ENCODE data around the gene ETV6. TPM values are rescaled to one million over a fixed set of nuclear protein-coding genes. Genes with fewer than 3 reads are reported as not detected.

ETV6 gene
- total RNA-seq, 4 donors from 2014 or later, result 17.7 to 27.1 (median 25.0) TPM

DNA sequence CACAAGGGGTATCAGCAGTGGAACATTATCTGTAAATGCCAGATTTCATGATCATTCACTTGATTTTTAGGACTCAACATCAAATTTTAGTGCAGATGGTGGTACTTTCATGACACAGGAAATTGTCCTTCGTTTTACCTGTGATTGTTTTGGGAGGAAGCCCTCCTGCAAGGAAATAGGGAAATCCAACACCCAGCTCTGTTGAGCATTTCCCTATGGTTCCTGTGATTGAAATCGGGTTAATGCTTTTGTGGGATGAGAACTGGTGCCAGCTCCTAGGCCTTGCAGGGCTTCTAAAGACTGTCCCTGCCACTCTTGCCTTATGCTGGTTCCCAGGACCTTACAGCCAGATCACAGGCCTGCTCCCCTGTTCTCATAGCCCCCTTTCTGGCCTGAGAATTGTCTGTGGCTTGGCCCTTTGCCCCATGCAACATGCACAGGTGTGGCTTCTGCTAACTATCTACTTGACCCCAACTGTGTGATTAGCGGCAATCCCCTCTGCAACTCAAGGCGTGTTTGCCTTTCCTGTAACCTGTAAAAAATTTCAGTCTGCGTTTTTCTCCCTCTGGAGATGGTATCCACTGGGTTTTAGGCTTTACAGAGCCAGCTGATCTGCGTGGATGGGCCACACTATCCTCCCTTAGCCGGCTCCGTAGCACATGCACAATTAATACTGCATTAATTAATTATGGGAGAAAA is 112.5 kb downstream of the ETV6 start:
- intact Hi-C loops (cut with DNase I; ENCODE audit: low total_unique reads), result no loop called here
- DNase-seq (ENCODE audit: low spot score in 2 of 2), result no peak
- TF ChIP-seq, protein P1, sequence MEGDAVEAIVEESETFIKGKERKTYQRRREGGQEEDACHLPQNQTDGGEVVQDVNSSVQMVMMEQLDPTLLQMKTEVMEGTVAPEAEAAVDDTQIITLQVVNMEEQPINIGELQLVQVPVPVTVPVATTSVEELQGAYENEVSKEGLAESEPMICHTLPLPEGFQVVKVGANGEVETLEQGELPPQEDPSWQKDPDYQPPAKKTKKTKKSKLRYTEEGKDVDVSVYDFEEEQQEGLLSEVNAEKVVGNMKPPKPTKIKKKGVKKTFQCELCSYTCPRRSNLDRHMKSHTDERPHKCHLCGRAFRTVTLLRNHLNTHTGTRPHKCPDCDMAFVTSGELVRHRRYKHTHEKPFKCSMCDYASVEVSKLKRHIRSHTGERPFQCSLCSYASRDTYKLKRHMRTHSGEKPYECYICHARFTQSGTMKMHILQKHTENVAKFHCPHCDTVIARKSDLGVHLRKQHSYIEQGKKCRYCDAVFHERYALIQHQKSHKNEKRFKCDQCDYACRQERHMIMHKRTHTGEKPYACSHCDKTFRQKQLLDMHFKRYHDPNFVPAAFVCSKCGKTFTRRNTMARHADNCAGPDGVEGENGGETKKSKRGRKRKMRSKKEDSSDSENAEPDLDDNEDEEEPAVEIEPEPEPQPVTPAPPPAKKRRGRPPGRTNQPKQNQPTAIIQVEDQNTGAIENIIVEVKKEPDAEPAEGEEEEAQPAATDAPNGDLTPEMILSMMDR (IDR thresholded peaks at IDR 0.05), result no peak
- no peak for TF ChIP-seq POLR2A (IDR thresholded peaks at IDR 0.05)
- H3K4me3 ChIP-seq (ENCODE audit: low read depth, poor library complexity, severe bottlenecking), result no peak overlapping the region
- 70 to 77% methylated on average over 8 of the region's 8 CpGs for WGBS, 2 donors

DNA sequence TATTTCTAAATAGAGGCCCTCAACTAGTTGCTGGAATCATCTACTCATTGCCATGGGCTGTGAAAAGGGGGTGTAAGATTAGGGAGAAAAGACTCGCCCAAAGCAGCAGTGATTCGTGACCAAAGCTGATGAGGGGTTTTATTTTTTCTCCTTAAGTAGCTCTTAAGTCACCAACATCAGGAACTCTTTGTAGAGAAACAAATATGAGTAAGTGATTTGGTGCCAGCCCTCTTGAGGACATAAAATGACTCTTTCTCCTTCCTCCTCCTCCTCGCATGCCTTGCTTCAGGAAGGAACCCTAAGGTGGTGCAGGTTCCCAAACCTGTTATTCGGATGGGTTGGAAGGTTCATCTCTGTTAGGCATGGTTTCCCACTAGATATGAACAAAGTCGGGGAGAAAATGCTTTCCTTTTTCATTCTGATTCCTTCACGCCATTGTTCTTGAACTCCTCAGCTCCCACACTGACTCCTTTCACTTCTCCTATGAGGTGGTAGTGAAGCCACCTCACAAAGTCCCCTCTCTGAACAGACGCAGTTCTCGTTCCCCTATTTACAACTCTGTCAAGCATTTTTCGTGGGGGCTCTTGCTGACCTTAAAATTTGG is 113.4 kb downstream of the ETV6 start:
- 75 to 85% methylated on average over 9 of the region's 9 CpGs for WGBS, 2 donors
- H3K4me3 ChIP-seq (ENCODE audit: low read depth, poor library complexity, severe bottlenecking), result no peak overlapping the region
- TF ChIP-seq, protein P1 (IDR thresholded peaks at IDR 0.05), result no peak
- TF ChIP-seq POLR2A (IDR thresholded peaks at IDR 0.05), result no peak
- intact Hi-C loops (cut with DNase I; ENCODE audit: low total_unique reads), result no loop called here
- DNase-seq (ENCODE audit: low spot score in 2 of 2), result no peak

DNA sequence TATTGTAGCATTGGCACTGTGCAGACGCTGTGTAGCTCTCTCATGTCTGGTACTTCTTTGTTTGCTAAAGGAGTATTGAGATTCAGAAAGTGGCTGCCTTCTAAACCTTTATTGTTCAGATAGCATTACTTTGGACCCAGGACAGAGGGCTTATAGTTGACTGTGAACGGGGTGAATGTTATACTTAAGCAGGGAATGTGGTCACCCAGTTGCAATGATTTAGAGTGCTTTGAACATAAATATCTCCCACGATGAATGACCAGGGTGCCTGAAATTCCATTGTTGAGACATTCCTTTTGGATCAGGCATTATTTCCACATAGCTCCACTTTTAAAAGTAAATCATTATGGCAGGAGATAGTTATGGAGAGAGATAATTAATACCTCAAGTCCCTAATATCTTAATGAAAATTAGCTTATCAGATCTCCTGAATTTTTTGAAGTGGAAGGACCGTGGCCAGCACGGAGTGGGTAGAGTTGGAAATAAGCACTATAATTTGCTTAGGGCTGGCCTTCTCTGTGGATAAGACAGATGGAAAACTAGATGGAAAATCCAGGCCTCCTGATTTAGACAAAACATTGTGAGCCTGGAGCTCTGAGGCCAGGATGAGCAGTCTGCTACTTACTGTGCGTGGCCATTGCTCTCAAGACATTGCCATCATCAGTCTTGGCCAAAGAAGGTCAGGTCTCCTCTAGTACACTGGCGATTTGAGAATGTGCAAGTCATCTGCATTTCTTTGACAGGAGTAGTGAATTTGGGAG is 114.5 kb downstream of the ETV6 start:
- no peak for DNase-seq (ENCODE audit: low spot score in 2 of 2)
- TF ChIP-seq, protein P1 (IDR thresholded peaks at IDR 0.05), result no peak
- no peak for TF ChIP-seq POLR2A (IDR thresholded peaks at IDR 0.05)
- 66 to 82% methylated on average over 7 of the region's 7 CpGs for WGBS, 2 donors
- intact Hi-C loops (cut with DNase I; ENCODE audit: low total_unique reads), result no loop called here
- H3K4me3 ChIP-seq (ENCODE audit: low read depth, poor library complexity, severe bottlenecking), result no peak overlapping the region

DNA sequence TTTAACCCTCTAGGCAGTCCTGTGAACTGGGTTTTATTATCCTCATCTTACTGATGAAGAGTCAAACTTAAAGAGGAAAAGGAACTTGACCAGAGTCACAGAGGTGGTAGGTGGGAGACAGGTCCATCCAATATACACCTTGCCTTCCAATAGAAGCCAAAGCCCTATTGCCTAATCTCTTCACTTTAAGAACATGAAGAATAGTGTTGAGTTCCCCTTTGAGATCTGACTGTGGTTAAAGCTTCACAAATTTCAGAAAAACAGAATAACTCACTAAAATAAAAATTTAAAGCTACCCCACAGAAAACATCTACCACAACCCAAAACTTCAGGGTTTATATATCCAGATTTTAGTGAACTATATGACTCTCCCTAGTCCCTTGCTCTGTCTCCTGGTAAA is 115.4 kb downstream of the ETV6 start:
- intact Hi-C loops (cut with DNase I; ENCODE audit: low total_unique reads), result no loop called here
- H3K4me3 ChIP-seq (ENCODE audit: low read depth, poor library complexity, severe bottlenecking), result no peak overlapping the region
- TF ChIP-seq POLR2A (IDR thresholded peaks at IDR 0.05), result no peak
- TF ChIP-seq, protein P1 (IDR thresholded peaks at IDR 0.05), result no peak
- DNase-seq (ENCODE audit: low spot score in 2 of 2), result no peak

DNA sequence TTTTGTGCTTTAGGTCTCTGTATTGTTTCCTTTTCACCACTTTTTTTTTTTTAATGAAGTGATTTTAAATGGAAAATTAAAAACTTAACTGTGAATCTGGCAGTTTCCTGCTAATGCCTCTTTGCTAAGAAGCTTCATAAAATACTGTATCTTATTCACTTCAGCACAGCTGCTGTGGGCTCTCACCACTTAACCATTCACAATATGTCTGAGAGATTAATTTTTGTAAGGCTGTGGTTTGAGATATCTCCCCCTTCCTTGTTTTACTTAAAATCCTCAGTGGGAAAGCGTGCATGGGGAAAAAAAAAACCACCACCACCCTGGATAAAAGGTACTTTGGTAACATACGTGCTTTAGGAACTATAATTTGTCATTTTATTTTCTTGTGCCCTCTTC is 115.9 kb downstream of the ETV6 start:
- TF ChIP-seq, protein P1 (IDR thresholded peaks at IDR 0.05), result no peak
- TF ChIP-seq POLR2A (IDR thresholded peaks at IDR 0.05), result no peak
- DNase-seq (ENCODE audit: low spot score in 2 of 2), result no peak
- 68 to 70% methylated on average over 2 of the region's 2 CpGs for WGBS, 2 donors
- no peak overlapping the region for H3K4me3 ChIP-seq (ENCODE audit: low read depth, poor library complexity, severe bottlenecking)
- intact Hi-C loops (cut with DNase I; ENCODE audit: low total_unique reads), result no loop called here

Data from lower leg skin (tissue), 4 donors.